KBM-7 (cell line): ENCODE data around the gene TSPEAR.
"Not testable (repeated sequence)": the region's sequence is repeated elsewhere in the genome, so short reads cannot be mapped to it uniquely, and the experiment has no call there.

Experiments used
- DNase-seq: peaks from one replicate; pipeline ENCODE4 v3.0.0-alpha.2; 2015
- in situ Hi-C: fragments of 300-500 bp; cut with MboI; formaldehyde crosslinking; loops from 2 replicates; pipeline ENCODE4 v1.14.3; 2020; ENCODE audit warnings: low sequenced_read_pairs, low pct_unique_long_range_greater_than_20kb, mixed read lengths

Gene TSPEAR

GRCh38 chr21:44550807-44551206 is 160.6 kb downstream of the TSPEAR start:
- in situ Hi-C loops = loop anchor here (25.0 kb wide), 1 partner anchor 89 kb away; the partner anchor contains the start of gene LRRC3
- no peak for DNase-seq

GRCh38 chr21:44550285-44550684 is 161.1 kb downstream of the TSPEAR start:
- in situ Hi-C loops = loop anchor here (25.0 kb wide), 1 partner anchor 88 kb away; the partner anchor contains the start of gene LRRC3
- DNase-seq = not testable (repeated sequence)

GRCh38 chr21:44549525-44550211 is 161.7 kb downstream of the TSPEAR start:
- in situ Hi-C loops = loop anchor here (25.0 kb wide), 2 partner anchors 87 to 188 kb away; partner anchors contain the start of gene LRRC3
- no peak for DNase-seq

- DNase-seq = no peak
- in situ Hi-C loops = loop anchor here (25.0 kb wide), 1 partner anchor 188 kb away; no protein-coding TSS in a partner anchor
These were observed 162.4 kb downstream of the TSPEAR start for GRCh38 chr21:44548922-44549321.

GRCh38 chr21:44548381-44548780 is 163.0 kb downstream of the TSPEAR start:
- in situ Hi-C loops = loop anchor here (25.0 kb wide), 1 partner anchor 189 kb away; no protein-coding TSS in a partner anchor
- no peak for DNase-seq

- in situ Hi-C loops = loop anchor here (25.0 kb wide), 1 partner anchor 190 kb away; no protein-coding TSS in a partner anchor
- DNase-seq = no peak
These were observed 163.6 kb downstream of the TSPEAR start for GRCh38 chr21:44547656-44548331.

- in situ Hi-C loops = loop anchor here (25.0 kb wide), 1 partner anchor 193 kb away; no protein-coding TSS in a partner anchor
- no peak for DNase-seq
These were observed 166.8 kb downstream of the TSPEAR start for GRCh38 chr21:44544566-44544965.

GRCh38 chr21:44542716-44543115 is 168.7 kb downstream of the TSPEAR start:
- in situ Hi-C loops = loop anchor here (25.0 kb wide), 1 partner anchor 195 kb away; no protein-coding TSS in a partner anchor
- no peak for DNase-seq

- no peak for DNase-seq
- in situ Hi-C loops = loop anchor here (25.0 kb wide), 1 partner anchor 196 kb away; no protein-coding TSS in a partner anchor
These were observed 170.6 kb downstream of the TSPEAR start for GRCh38 chr21:44540741-44541288.

- in situ Hi-C loops = loop anchor here (25.0 kb wide), 1 partner anchor 197 kb away; no protein-coding TSS in a partner anchor
- DNase-seq = no peak
These were observed 171.2 kb downstream of the TSPEAR start, which contains the start of gene KRTAP10-1 for GRCh38 chr21:44539991-44540666. Gene KRTAP10-1, minus strand, starts transcription at chr21:44540195. Its CDS starts 45 bp downstream, at chr21:44540150.

GRCh38 chr21:44539046-44539445 is 172.3 kb downstream of the TSPEAR start:
- DNase-seq = no peak
- in situ Hi-C loops = loop anchor here (25.0 kb wide), 1 partner anchor 198 kb away; no protein-coding TSS in a partner anchor

- no peak for DNase-seq
- in situ Hi-C loops = loop anchor here (25.0 kb wide), 1 partner anchor 199 kb away; no protein-coding TSS in a partner anchor
These were observed 173.2 kb downstream of the TSPEAR start for GRCh38 chr21:44537930-44538911.

GRCh38 chr21:44535963-44536362 is 175.4 kb downstream of the TSPEAR start:
- in situ Hi-C loops = loop anchor here (25.0 kb wide), 1 partner anchor 201 kb away; no protein-coding TSS in a partner anchor

GRCh38 chr21:44534688-44535087 is 176.7 kb downstream of the TSPEAR start:
- no peak for DNase-seq
- in situ Hi-C loops = loop anchor here (25.0 kb wide), 1 partner anchor 203 kb away; no protein-coding TSS in a partner anchor

More at GRCh38 chr21:44535963-44536362, 175.4 kb downstream of the TSPEAR start:
- no peak for DNase-seq

- in situ Hi-C loops = loop anchor here (25.0 kb wide), 1 partner anchor 203 kb away; no protein-coding TSS in a partner anchor
- no peak for DNase-seq
These were observed 177.3 kb downstream of the TSPEAR start for GRCh38 chr21:44533891-44534627.

GRCh38 chr21:44533121-44533890 is 178.1 kb downstream of the TSPEAR start:
- in situ Hi-C loops = loop anchor here (25.0 kb wide), 1 partner anchor 204 kb away; no protein-coding TSS in a partner anchor
- no peak for DNase-seq
